Measurements from ENCODE around the gene TEX52.

TEX52 gene

DNA sequence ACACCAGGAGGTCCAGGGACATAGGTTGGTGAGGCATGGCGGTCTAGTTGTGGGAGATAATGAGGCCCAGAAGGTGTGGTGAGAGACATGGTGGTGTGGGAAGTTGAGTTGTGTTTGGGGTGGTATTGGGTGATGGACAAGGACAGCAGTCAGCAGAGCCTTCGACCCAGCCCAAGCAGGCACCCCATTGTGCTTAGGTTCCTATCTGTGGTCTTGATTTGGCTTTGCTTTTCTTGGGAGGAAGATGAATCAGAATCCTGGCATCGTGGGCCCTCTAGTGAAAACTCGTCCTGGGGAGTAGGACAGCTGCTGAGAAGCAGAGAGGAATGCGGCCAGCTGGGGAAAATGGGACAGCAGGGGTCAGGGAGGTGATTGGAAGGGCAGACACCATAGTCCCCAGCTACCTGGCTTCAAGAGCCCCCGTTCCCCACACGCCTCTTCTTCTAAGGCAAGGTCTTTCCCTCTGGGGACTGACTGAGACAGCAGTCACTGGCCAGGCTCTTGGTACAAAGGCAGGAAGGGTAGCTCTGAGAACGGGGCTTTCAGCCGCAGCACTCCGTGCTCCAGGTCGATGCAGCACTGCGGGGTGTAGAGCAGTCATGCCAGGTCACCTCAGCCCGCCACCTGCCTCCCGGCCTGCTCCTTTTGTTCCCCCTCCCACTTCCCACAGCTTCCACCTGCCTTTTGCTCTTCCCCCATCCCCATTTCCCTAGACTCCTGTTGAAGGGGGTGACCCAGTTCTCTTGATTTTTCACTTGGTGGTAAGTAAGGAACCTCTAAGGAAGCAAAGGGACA, 29.9 kb downstream of the TEX52 start:
- DNase-seq: no peak

DNA sequence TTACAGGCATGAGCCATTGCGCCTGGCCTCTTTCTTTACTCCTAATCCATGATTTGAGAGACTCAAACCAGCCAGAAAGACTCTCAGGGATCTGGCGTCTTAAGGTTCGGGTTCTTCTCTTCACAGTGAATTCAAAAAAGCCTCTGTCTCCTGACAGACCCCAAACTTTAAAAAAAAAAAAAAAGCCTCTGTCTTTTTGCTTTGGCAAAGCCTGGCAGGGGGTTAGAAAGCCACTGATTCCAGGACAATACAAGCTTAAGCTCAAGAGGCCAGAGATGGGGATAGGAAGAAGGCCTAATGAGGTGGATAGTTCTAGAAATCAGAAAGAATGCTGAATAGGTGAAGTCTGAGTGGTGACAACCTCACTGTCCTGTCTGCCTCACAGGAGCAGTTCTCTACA, 30.8 kb downstream of the TEX52 start:
- no peak for DNase-seq

GRCh38 chr12:2825132-2825531, 31.7 kb downstream of the TEX52 start:
- DNase-seq: no peak

DNA sequence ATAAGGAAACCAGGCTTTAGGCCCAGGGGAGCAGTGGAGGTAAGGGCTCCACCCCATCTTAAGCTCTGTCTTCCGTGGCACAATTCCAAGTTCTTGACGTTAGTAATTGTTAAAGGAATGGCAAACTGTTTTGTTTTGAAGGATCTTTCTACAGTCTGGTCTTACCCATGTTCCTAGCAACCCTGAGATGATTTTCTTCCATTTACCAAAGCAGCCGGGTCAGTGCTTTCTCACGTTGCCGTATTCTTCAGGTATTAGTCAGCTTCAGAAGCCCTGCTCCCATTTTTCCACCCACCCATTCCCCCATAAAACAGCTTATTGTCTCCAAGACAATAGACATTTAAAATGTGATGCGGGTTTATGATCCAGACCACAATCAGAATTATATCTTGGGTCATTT, 32.3 kb downstream of the TEX52 start:
- no peak for DNase-seq

GRCh38 chr12:2823483-2823882, 33.4 kb downstream of the TEX52 start:
- no peak for DNase-seq

DNA sequence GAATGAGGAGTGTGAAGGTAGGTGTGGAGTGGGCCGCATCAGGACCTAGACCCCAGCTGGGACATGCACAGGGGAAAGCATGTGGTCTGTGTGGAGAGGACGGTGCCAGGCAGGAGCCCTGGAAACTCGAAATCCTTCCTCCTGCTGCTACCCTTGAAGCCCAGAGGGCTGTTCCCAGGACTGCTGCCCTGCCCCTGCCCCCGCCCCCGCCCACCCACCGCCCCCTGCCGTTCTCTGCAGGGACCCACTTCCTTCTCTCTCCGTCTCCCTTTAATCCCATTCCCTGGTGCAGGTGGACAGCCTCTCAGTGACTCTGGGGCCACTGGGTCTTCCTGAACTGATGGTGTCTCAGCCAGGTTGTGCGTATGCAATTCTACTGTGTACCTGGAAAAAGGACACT, 36.4 kb downstream of the TEX52 start:
- no peak for DNase-seq

- DNase-seq: no peak
Measured at GRCh38 chr12:2819810-2820209, 37.0 kb downstream of the TEX52 start.

GRCh38 chr12:2813214-2814185, 43.3 kb downstream of the TEX52 start:
- peak; percentile 54 for DNase-seq

DNA sequence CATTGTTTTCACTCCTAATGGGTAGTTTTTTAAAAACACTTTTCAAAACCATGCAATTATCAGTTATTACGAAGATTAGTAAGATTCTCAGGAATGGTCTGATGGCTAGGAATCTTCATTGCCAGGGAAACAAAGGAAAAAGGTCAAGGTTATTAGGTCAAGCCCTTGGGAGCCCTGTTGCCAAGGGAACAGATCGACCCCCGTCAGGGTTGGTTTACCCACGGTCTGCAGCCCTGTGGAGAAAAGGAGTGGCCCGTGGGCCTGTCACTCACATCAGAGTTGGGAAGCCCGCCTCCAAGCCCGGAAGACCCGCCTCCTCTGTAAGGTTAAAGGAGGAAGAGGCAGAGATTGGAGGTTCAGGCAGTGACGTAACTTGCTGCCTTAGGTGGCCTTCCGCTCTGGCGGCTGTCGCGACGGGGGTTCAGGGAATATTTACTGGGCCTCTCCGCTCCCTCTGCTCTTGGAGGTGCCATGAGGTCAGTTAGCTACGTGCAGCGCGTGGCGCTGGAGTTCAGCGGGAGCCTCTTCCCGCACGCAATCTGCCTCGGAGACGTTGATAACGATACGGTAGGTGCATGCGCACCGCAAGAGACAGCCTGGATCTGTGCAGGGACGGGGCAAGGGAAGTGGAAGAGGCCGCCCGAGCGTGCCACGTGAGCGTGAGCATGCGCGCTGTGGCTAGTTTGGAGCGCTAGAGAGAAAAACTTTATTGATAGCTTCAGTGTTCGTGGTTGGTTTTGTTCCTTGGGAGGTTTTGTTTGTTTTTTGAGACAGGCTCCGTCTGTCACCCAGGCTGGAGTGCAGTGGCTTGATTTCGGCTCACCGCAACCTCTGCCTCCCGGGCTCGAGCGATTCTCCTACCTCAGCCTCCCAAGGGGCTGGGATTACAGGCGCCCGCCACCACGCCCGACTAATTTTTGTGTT, 44.3 kb downstream of the TEX52 start, which contains the start of gene ITFG2:
TSS of gene ITFG2 (plus strand) at position 379 of the 924 bp plus-strand sequence. CDS start at position 472, 93 bp downstream.
- peak; percentile 99 for DNase-seq

DNA sequence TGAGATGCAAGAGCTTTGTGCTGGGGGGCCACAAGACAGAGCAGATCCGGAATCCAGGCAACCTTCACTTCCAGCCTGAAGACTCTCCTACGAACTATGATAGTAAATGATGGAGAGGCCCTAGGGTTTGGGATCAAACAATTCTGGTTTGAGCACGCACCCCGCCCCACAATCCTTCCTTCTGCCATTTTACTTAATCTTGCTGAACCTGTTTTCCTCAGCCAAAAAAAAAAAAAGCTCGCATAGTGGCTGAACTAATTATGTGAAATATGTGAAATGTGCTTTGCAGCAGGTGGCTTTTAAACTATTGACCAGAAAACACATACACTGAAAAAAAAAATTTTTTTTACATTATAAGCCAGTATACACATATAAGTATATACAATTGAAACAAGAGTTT, 45.0 kb downstream of the TEX52 start:
- DNase-seq: no peak

GRCh38 chr12:2806700-2807099, 50.1 kb downstream of the TEX52 start:
- DNase-seq: no peak

DNA sequence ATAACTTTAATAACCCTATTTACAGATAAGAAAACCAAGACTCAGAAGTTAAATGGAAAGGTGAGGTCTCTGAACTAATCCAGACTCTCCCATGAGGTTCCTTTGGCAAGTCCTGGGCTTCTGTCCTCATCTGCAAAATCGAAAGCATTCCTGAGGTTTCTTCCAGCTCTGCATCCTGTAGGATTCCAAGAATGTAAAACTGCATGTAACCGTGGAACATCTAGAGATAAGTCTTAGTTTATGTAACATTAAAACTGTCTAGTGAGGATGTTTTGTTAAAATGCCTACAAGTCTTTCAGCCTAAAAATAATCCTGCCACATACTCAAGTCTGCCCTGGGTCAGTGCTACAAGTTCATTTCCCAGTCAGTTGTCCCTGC, 51.7 kb downstream of the TEX52 start:
- no peak for DNase-seq

- DNase-seq: no peak
Measured at GRCh38 chr12:2804393-2805142, 52.3 kb downstream of the TEX52 start.

DNA sequence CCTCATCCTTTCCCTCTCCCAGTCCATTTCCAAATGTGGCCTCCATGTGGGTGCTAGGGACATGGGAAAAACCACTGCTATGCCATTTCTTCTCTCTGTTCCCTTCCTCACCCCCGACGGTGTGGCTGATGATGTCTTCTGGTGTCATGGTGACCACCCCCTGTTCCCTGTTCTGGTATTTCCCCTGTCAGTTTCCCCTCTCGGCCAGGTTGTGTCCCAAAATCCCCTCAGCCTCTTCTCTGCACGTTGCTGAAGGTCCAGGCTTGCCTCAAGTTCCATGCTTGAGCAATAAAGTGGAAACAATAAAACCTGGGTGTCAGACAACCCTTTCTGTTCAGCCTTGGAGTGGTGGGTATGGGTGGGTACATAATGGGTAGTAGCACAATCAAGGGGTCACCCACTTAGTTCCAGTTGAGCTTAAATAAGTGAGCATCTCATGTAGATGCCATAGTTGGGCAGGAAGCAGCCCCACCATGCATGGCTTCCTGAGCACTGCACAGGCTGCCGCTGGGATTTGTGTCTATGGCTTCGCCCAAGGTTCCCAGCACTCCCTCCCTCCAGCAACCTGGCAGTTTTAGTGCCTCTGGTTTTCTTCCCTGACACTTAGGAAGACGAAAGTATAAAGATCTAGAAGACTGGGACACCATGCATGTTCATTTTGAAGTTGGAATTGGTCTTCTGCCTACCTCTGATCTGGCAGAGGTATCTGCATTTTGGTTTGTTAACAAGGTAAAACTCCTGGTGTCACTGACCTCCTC, 53.0 kb downstream of the TEX52 start:
- no peak for DNase-seq

DNA sequence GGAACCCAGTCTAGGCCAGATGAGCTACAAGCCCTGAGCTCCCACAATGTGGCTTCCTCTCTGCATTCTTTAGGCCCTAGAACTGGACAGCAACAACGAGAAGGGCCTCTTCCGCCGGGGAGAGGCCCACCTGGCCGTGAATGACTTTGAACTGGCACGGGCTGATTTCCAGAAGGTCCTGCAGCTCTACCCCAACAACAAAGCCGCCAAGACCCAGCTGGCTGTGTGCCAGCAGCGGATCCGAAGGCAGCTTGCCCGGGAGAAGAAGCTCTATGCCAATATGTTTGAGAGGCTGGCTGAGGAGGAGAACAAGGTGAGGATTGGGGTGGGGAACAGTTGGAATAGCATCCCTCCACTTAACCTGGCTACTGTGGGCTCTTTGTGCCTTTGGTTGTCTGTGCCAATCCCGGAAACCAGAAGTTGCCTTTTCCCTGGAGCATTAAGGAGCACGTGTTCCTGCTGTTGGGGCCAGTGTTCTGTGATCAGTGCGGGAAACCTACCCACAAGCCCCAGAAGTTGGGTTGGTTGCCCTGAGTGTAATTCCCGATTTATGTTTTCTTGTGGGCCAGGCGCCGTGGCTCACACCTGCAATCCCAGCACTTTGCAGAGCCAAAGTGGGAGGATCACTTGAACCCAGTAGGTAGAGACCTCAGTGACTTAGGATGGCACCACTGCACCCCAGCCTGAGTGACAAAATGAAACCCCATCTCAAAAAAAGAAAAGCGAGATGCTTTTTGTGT, 55.6 kb downstream of the TEX52 start:
- DNase-seq: peak; percentile 53

DNA sequence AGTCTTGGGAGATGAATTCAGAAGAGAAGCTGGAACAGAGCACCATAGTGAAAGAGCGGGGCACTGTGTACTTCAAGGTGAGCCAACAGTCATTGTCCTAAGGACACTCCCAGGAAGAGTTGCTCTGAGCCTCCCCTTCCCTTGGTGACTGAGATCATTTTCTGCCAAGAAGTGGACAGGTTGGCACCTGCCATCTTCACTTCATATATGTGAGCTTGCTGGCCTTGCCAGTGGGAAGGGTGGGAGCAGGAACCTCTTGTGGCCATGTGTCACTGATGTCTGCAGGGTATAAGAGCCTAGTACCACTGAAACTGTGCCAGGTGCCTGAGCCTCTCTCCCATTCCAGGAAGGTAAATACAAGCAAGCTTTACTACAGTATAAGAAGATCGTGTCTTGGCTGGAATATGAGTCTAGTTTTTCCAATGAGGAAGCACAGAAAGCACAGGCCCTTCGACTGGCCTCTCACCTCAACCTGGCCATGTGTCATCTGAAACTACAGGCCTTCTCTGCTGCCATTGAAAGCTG, 56.7 kb downstream of the TEX52 start:
- DNase-seq: no peak
